ENCODE data around the gene TGM4.

TGM4 gene

DNA sequence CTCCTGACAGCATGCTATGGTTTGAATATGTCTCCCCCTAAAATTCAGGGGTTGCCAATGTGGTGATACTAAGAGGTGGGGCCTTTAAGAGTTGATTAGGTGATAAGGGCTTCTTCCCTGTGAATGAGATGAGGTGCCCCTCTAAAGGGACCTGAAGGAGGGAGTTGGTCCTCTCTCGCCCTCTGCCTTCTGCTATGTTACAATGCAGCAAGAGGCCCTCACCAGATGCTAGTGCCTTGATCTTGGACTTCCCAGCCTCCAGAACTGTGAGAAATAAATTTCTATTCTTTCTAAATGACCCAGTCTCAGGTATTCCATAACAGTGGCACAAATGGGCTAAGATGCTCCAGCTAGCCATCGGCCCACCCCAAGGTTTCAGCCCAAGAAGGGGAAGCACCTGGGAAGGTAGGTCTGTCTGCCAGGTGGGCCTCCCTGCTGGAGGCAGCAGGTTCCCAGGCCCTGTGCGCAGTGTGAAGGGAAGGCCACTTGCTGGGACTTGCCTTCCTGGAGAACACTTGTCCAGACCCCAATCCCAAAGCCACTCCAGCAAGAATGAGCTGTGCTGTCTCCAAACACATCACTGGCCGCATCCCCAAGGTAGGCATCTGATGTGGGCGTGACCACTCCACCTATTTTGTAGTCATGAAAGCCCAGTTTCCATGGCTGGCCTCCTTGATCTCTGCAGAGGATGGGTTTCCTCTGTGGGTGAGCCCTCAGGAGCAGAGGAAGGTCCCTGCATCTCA is 9.0 kb downstream of the TGM4 start:
- DNase-seq: no peak

DNA sequence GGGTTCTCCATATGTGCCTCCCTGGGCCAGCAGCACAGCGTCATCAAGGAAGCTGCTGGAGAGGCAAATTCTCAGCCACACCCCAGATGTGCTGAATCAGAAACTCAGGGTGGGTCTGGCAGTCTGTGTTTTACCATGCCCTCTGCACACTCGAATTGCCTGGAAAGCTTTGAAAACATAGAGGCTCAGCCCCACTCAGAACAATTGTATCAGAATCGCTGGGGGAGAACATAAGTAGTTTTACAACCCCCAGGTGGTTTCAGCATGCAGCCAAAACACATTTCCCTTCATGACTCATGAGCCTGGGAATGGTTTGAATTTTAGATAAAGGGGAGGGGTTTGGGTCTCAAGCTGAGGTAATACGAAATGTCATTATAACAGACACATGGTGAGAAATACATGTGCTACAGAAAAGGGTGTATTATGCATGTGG is 9.6 kb downstream of the TGM4 start:
- DNase-seq: no peak

DNA sequence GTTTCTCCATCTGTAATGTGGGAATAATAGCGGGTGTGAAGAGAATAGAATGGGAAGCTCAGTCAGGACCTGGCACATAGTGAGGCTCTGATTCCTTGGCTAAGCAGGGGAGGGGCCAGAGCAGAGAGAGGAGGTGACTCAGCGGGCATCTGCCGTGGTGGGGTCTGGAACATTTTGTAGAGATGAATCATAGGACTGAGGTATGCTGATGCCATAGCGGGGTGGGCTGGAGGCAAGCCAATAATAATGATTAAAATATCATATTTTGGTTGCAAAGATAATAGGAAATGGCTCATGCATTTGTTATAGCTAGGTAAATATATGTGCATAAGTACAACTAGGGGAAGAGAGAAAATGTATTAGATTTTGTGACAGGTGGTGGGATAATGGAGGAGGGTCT is 11.2 kb downstream of the TGM4 start:
- DNase-seq: no peak

DNA sequence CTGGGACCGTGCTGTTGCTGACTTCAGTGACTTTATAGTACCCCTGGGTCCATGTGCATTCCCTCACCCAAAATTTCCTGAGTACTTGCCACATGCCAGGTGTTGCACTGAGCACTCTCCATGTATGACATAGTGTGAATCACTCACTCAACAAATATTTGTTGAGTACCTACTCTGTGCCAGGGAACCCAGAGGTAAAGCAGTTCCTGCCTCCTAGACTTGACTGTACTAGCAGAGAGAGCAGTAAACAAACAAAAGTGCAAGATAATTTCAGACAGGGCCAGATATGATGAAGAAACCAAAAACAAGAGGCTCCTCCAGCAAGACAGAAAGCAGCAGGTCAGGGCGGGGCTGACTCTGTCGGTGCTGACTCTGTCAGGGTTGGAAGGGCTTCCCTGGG is 12.2 kb downstream of the TGM4 start:
- no peak for DNase-seq

DNA sequence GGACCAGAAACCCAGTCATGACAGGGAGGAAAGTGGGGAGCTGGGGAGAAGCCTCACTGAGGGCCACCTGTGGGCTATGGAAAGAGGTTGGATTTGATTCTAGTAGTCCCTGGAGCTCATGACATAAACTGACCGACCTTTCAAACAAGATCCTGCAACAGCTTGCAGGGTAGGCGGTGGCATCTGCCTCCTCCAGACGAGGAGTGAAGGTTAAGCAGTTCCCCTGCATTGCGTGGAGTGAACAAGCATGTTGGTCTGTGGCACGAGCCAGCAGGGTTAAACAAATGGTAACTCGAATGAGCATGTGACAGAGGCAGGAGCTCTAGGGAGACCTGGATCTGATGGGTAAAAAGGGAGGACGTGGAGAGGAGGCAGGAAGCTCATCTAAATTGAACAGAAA is 12.7 kb downstream of the TGM4 start:
- no peak for DNase-seq

DNA sequence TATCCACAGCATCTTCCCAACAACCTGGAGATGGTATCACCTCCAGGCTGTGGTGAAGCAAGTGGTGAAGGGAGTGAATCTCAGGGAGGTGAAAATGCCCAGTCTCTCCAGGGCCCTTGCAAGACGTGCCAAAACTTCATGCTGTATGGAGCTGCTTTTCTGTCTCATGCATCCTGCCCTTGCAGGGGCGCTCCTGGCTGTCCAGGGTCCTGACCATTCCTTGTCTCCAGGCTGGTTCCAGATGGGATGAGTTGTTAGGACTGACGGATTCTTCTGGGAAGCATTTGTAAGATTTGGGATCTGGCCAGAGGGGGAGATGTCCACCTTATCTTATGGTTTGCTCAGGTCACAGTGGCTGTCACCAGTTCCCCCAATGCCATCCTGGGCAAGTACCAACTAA is 15.8 kb downstream of the TGM4 start:
- DNase-seq: no peak

DNA sequence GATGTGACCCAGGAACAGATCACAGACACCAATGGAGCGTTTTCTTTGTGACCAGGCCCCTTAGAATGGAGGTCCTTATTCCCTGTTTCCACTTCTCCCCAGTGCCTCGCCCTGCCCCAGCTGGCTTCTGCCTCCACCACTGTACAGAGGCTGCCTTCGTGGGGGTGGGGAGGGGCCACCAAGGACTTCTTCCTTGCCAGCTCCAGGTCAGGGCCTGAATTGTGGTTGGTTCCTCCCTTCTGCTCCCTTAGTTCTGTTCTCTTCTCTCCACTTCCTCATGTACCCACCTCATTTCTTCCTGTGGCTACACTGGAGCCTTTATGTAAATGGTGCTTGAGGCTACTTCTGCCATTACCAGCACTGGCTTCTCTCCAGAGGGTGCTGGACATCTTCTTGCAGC is 16.4 kb downstream of the TGM4 start:
- DNase-seq: no peak

DNA sequence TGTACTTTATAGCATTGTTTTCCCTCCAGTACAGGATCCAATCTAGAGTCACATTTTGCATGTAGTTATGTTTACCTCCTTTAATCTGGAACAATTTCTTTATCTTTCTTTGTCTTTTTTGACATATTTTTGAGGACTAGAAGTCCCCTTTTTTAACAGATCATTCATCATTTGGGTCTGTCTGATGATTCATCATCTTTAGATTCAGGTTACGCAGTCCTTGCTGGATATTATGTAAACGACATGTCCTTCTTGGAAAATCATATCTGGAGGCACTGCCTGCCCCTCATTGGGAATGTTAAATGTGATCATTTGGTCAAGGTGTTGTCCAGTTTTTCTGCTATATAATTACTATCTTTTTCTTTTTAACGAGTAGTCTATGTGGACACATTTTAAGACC is 18.3 kb downstream of the TGM4 start:
- DNase-seq: no peak

DNA sequence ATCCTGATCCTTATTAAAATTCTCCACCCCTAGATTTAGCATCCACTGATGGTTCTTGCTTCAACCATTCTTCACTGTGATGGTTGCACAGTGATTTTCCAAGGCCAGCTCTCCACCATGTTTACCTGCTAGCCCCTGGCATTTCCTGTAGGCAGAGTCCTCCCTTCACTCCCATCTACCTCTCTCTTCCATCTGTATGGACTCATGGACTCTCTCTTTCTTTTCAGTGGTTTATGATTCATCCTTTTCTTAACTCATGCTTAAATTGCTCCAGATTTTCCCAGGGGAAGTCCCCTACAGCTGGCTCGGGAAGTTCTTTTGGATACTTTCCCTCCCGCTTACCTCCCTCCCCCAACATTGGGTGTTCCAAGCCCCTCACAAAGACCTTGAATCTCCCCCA is 18.7 kb downstream of the TGM4 start:
- no peak for DNase-seq

DNA sequence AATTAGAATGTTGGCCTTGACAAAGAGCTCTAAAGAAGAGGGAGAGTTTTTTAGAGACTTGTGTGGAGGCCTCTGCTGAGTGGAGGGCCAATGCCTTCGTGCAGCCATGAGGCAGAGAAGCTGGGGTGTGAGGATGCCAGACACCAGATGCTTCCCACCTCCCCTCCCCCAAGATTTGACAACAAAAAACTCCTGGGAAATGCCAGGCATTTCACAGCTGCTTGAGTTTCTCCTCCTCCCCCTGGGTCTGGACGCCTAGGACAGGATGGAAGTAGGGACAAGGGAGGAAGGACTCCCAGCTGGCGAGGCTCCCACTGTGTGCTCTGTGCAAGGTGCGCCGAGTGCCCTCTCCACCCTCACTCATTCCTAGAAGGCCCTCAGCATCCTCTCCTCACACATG is 20.1 kb downstream of the TGM4 start:
- no peak for DNase-seq

DNA sequence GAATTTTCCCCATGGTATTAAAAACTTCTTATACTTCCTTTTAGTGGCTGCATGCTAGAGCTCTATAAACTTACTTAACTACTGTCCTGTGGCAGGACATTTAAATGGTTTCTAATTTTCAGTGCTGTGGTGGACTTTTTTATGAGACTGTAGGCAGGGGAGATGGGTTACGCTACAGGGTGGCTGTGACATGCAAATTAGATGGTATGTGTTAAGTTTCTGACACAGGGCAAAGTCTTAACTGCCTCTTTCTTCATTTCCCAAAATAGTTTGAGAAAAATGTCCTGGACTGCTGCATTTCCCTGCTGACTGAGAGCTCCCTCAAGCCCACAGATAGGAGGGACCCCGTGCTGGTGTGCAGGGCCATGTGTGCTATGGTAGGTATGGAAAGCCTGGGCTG is 22.0 kb downstream of the TGM4 start:
- no peak for DNase-seq

DNA sequence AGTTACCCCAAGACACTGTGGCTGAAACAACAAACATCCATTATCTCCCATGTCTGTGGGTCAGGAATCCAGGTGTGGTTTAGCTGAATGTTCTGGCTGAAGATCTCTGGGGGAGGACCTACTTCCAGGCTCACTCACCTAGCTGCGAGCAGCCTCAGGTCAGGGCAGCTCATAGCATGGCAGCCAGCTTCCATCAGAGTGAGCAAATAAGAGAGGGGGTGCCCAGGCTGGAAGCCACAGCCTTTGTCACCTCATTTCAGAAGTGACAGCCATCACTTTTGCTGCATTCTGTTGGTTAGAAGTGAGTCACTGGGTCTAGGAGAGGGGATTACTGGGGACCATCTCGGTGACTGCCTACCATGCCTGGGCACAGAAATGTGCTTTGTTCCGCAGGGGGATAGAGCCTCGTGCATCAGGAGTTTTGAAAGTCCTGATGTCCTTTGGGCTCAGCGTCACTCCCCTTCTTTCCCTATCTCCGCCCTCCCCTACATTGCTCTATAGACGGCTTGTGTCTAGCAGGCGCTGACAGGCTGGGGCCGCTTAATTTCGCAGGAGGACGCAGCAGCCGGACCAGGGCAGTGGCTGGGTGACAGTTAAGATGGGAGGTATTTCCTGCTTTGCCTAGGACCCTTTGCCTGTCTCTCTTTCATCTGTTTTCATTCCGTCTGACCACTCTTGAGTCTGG is 25.4 kb downstream of the TGM4 start:
- DNase-seq: no peak

DNA sequence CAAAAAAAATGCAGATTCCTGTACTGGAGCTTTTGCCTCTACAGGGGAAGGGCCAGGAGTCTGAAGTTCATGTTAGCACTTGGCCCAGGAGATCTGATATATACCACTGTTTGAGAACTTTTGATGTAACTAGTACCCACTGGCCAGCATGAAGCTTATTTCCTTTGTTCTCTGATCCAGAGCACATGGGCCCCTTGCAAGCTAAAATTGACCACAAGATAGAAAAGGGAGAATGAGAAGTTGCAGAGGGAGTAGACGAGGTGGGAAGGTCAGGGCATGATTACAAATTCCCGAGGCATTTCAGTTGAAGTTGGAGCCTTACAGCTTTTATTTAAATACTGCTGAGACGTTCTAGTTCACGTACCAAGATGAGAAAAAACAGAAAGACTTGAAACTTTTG is 28.2 kb downstream of the TGM4 start:
- no peak for DNase-seq

DNA sequence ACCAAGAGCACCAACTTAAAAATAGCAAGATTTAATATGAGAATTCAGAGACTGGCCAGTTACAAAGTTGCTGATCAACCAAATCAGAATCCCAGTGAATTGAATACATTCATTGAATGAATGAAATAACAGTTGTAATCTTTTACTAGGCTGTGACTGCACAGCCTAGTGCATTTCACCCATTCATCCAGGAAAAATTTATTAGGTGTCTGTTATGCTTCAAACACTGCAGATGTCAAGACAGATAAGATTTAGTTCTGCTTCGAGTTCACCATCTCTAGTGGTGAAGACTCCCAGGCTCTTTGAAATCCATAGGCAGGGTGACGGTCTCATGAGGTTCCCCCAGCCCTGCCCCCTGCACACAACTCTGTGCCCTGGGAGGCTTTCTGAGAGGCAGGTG is 28.9 kb downstream of the TGM4 start:
- no peak for DNase-seq

DNA sequence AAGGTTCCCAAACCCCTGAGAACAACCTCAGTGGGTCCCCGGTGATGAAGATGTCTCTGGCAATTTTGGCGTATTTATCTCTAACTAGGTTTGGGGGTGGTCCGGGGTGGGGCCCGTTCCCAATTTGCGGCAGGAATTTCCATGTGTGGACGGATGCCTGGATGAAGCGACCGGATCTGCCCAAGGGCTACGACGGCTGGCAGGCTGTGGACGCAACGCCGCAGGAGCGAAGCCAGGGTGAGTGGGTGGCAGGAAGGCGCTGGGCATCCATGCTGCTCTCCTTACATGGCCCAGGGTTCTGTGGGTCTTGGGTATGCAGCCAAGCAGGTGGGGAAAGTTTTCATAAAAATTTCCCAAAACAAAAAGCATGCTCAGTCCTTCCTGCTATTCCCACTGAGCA is 29.3 kb downstream of the TGM4 start:
- DNase-seq: no peak

DNA sequence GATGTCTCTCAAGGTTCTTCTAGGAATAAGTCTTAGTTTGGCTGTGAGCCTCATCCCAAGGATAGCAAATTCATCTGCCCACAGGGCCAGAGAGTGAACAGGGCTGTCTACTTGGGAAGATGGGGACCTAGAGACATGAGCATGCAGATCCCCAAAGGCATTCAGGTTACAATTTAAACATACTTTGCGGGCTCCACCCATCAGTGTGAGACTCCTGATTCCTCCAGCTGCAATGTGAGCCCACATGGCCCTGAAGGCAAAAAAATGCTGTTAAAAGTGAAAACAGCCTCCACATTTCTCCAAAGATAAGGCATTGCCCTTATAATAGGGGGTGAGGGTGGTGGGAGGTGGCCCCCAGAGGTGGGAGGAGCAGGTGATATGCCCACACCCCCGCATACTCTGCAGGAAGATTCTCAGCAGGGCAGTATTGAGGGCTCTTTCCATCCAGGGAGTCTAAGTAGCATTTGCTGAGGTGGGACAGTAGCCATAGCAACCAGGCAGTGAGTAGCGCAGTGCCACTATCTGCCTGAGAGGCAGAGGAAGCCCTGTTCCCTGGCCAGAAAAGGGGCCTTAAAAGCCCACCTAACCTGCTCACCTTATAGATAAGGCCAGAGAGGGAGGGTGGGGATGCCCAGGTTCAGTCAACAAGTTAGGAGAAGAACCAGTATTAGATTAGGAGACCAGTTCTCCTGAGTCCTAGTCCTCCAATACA is 31.2 kb downstream of the TGM4 start:
- no peak for DNase-seq

DNA sequence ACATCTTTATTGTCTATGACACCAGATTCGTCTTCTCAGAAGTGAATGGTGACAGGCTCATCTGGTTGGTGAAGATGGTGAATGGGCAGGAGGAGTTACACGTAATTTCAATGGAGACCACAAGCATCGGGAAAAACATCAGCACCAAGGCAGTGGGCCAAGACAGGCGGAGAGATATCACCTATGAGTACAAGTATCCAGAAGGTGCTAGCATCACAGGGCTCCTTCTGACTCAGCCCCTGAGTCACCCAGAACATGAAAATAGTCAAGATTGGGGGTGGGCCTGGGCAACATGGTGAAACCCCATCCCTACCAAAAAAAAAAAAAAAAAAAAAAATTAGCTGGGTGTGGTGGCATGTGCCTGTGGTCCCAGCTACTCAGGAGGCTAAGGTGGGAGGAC is 32.6 kb downstream of the TGM4 start:
- DNase-seq: no peak

DNA sequence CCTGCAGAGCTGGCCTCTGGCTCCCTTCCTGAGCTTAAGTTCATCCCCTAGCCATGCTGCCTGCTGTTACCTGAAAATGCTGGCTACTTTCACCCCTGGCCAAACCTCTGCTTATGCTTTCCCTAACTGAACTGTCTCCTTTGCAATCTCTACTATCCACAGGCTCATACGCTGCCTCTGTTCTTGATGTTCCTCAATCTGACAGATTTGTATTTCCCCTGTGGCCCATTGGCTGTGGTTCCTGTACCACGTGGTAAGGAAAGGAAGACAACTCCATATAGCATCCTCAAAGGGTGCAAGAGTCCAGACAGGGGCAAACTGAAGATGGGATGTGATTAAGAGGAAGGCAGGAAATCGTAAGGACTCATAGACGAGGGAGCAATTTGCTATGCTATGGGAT is 33.2 kb downstream of the TGM4 start:
- no peak for DNase-seq

DNA sequence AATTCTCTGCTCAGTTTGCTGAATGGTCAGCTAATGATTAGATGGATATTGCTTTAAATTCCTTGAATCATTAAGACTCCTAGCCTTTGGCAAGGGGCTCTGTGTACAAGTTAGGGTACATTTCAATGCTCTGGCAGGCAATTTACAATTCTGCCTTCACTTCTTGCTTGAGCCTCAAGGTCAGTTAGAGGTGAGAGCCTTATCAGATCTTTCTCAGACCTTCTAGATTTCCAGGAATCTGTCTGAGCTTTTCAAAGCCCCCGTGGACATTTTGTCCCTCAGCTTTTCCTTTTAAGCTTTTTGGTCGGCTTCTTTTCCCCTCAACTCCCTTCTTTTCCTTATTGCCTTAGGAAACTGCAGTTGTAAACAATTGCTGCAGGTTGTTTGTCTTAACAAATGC is 34.7 kb downstream of the TGM4 start:
- no peak for DNase-seq

DNA sequence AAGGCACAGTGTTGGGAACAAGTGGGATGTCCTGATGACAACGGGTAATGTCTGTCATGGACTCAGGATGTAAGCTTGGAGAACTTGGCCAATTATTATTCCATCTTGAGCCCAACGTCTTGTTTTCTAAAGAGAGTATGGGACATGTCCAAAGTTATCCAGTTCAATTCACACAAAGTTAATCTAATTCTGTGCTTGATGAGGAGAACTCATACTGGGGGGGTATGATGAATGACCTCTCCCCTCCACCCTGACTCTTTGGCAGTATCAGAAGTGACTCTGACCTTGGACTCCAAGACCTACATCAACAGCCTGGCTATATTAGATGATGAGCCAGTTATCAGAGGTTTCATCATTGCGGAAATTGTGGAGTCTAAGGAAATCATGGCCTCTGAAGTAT is 36.3 kb downstream of the TGM4 start:
- no peak for DNase-seq

DNA sequence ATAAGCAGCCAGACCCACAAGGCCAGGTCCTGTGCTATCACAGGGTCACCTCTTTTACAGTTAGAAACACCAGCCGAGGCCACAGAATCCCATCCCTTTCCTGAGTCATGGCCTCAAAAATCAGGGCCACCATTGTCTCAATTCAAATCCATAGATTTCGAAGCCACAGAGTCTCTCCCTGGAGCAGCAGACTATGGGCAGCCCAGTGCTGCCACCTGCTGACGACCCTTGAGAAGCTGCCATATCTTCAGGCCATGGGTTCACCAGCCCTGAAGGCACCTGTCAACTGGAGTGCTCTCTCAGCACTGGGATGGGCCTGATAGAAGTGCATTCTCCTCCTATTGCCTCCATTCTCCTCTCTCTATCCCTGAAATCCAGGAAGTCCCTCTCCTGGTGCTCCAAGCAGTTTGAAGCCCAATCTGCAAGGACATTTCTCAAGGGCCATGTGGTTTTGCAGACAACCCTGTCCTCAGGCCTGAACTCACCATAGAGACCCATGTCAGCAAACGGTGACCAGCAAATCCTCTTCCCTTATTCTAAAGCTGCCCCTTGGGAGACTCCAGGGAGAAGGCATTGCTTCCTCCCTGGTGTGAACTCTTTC is 39.6 kb downstream of the TGM4 start:
- DNase-seq: peak; percentile 1

DNA sequence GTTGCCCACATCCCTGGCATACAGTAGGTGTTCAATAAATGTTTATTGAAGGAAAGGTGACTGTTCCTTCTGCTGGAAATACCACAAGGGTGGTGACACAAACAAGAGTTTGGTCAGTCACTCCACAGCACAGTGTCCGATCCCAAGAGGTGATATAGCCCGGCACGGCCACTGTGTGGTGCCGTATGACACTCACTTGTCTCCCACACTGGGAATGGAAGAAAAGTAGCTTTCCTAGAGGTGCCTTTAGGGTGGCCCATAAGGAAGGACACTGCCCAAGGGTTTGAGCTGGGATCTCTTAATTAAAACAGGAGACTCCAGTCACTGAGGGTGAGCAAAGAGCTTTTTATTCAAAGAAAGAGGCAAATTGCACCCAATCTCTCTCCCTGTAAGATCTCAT is 40.5 kb downstream of the TGM4 start:
- DNase-seq: no peak

DNA sequence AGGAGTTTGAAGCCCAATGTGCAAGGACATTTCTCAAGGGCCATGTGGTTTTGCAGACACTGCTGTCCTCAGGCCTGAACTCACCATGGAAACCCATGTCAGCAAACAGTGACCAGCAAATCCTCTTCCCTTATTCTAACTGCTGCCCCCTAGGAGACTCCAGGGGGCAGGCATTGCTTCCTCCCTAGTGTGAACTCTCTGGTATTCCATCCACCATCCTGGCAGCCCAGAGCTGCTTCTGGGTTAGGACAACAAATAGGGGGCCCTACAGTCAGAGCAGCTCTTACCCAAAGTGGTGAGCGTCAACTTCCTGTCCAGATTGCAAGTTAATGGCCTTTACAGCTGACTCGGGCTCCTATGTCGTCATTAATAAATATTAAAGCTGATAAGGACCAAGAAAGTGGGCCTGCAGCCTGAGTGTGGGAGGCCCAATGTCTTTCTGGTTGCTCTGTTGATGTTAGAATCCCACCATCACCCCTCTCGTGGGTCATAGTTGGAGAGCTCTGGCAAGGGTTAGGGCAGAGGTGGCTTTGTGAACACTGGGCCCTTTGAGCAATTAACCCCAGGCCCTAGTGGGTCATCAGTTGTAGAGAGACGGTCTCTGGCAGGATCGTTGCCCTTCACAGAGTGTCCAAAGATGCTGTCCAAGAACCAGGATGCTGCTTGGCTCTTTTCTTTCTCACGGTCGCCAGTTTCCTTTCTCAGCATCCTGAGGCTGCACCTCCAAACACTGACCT is 41.5 kb downstream of the TGM4 start:
- no peak for DNase-seq
